PC-9 (cell line): ENCODE data around the gene ATP13A3.

Experiments used
- EZH2 ChIP-seq: fragments of 200-600 bp; sonication (generic); IDR thresholded peaks from 2 replicates; pipeline ENCODE4 v1.8.0; 2017; ENCODE audit warnings: antibody characterized with exemption, low read depth
- TF ChIP-seq, protein P1 (sequence below): fragments of 200-600 bp; sonication (generic); conservative IDR thresholded peaks from 2 replicates; pipeline ENCODE4 v1.6.1; 2017; ENCODE audit warnings: mixed run types, antibody characterized with exemption, mild to moderate bottlenecking, moderate library complexity

DNA sequence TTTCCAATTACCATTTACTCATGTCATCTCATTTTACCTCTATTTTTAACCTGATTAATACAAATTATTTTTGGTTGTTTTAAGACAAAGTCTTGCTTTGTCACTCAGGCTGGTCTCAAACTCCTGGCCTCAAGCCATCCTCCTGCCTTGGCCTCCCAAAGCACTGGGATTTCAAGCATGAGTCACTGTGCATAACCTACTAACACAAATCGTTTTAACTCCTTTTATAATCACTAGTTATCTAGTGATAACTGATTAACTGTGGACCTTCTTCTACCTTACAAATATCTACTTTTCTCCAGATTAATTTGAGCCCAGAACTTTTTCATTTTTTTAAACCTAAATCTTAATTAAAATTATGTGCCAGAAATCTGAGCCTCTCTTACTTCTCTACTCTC, 4.6 kb downstream of the ATP13A3 start:
- TF ChIP-seq, protein P1, sequence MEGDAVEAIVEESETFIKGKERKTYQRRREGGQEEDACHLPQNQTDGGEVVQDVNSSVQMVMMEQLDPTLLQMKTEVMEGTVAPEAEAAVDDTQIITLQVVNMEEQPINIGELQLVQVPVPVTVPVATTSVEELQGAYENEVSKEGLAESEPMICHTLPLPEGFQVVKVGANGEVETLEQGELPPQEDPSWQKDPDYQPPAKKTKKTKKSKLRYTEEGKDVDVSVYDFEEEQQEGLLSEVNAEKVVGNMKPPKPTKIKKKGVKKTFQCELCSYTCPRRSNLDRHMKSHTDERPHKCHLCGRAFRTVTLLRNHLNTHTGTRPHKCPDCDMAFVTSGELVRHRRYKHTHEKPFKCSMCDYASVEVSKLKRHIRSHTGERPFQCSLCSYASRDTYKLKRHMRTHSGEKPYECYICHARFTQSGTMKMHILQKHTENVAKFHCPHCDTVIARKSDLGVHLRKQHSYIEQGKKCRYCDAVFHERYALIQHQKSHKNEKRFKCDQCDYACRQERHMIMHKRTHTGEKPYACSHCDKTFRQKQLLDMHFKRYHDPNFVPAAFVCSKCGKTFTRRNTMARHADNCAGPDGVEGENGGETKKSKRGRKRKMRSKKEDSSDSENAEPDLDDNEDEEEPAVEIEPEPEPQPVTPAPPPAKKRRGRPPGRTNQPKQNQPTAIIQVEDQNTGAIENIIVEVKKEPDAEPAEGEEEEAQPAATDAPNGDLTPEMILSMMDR: no peak
- no peak for TF ChIP-seq EZH2
